Lower lobe of right lung (tissue), 2 donors: ENCODE measurements around the gene HDLBP. TPM values are rescaled to one million over a fixed set of nuclear protein-coding genes. Genes with fewer than 3 reads are reported as not detected.
A peak's percentile ranks its signal among the peaks of the same experiment; 100 is the strongest.

Experiments used
- ATAC-seq, 2 donors: fragments of 200-7000 bp; cut with Tn5 transposase; one replicate each; pipeline ENCODE4 v1.9.1; 2020 to 2022; ENCODE audit warnings: mild to moderate bottlenecking in 2 of 2, moderate library complexity in 2 of 2
- DNase-seq: peaks from one replicate; pipeline ENCODE4 v3.0.0-alpha.2; 2020
- H3K27ac ChIP-seq: fragments of 200-600 bp; one replicate; pipeline ENCODE4 v1.8.0; 2022
- H3K27me3 ChIP-seq: fragments of 200-600 bp; one replicate; pipeline ENCODE4 v1.8.0; 2022; ENCODE audit warnings: low read depth
- H3K36me3 ChIP-seq: fragments of 200-600 bp; one replicate; pipeline ENCODE4 v1.8.0; 2022; ENCODE audit warnings: mild to moderate bottlenecking
- H3K4me1 ChIP-seq: fragments of 200-600 bp; one replicate; pipeline ENCODE4 v1.8.0; 2022
- H3K4me3 ChIP-seq: fragments of 200-600 bp; one replicate; pipeline ENCODE4 v1.8.0; 2022; ENCODE audit warnings: mild to moderate bottlenecking
- H3K9me3 ChIP-seq: fragments of 200-600 bp; one replicate; pipeline ENCODE4 v1.8.0; 2022
- intact Hi-C: fragments of 100-400 bp; cut with DNase I; formaldehyde crosslinking; loops from one replicate; pipeline ENCODE4 v1.11.0; 2022
- total RNA-seq: library from RNA; stranded (reverse); fragmentation: NEBNext Ultra II Directional; extraction: Animal tissue kit (Norgen Biotek cat#: 25700); gene quantifications from one replicate; pipeline ENCODE4 v1.2.1, GENCODE V29; 2021
- TF ChIP-seq, protein P1 (sequence below): fragments of 200-600 bp; IDR thresholded peaks from one replicate; pipeline ENCODE4 v1.8.0; 2022; ENCODE audit warnings: antibody characterized with exemption, mild to moderate bottlenecking
- donor health status: DM: no; HTN: yes; CAD: no; lungs with severe emphysema.

Gene HDLBP
- total RNA-seq, 1 donor from 2014 or later = 387 TPM

DNA sequence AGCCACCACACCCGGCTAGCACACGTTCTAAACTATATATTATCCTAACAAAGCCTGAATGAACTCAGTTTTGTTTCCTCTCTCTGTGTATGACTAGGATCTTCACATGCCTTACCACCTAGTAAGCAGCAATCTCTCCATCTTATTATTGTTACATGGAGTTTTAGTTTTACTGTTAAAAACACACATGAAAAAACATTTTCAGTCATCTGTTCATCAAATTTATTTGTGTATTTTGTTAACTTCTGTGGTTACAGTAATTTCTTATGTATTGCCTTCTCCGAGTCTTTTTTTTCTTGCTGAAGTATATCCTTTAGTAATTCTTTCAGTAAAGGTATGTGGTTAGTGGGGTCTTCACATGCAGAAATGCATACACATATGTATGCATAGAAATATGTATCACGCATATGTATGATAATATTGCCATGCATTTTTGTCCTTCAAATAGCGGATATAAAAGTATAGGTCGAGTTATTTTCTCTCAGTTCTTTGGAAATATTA, 95.6 kb downstream of the HDLBP start:
- intact Hi-C loops = no loop called here
- ATAC-seq (no peak), DNase-seq (no peak)
- Histone ChIP-seq H3K4me1 (peaks cover 12% of the 10 kb centered on the region), H3K4me3 (no peak overlapping the region), H3K36me3 (peaks cover under 1% of the 10 kb centered on the region), H3K27ac (no peak overlapping the region), H3K9me3 (no peaks in the 10 kb centered on the region), H3K27me3 (no peaks in the 10 kb centered on the region)
- TF ChIP-seq, protein P1, sequence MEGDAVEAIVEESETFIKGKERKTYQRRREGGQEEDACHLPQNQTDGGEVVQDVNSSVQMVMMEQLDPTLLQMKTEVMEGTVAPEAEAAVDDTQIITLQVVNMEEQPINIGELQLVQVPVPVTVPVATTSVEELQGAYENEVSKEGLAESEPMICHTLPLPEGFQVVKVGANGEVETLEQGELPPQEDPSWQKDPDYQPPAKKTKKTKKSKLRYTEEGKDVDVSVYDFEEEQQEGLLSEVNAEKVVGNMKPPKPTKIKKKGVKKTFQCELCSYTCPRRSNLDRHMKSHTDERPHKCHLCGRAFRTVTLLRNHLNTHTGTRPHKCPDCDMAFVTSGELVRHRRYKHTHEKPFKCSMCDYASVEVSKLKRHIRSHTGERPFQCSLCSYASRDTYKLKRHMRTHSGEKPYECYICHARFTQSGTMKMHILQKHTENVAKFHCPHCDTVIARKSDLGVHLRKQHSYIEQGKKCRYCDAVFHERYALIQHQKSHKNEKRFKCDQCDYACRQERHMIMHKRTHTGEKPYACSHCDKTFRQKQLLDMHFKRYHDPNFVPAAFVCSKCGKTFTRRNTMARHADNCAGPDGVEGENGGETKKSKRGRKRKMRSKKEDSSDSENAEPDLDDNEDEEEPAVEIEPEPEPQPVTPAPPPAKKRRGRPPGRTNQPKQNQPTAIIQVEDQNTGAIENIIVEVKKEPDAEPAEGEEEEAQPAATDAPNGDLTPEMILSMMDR = no peak

DNA sequence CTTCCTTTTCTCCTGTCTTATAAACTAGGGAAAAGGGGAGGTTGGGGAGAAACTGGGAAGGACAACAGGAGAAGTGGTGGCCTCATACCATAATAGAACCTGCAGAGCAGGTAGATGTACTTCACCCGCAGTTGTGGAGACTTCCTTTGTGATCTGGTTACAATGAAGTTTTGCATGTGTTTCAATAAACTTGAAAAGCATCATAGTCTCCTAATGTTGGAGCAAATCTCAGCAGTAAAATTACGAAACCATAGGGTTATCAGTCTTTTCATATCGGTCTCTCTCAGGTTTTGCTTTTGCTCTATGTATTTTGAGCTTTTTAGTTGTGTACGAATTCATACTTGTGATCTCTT, 96.5 kb downstream of the HDLBP start:
- H3K9me3 ChIP-seq = no peaks in the 10 kb centered on the region
- peak overlapping the region; percentile 61 for H3K4me3 ChIP-seq
- TF ChIP-seq, protein P1 = no peak
- H3K4me1 ChIP-seq = peaks cover 12% of the 10 kb centered on the region
- H3K27me3 ChIP-seq = no peaks in the 10 kb centered on the region
- intact Hi-C loops = no loop called here
- no peaks in the 10 kb centered on the region for H3K36me3 ChIP-seq
- DNase-seq (no peak), ATAC-seq (no peak)
- no peak overlapping the region for H3K27ac ChIP-seq

DNA sequence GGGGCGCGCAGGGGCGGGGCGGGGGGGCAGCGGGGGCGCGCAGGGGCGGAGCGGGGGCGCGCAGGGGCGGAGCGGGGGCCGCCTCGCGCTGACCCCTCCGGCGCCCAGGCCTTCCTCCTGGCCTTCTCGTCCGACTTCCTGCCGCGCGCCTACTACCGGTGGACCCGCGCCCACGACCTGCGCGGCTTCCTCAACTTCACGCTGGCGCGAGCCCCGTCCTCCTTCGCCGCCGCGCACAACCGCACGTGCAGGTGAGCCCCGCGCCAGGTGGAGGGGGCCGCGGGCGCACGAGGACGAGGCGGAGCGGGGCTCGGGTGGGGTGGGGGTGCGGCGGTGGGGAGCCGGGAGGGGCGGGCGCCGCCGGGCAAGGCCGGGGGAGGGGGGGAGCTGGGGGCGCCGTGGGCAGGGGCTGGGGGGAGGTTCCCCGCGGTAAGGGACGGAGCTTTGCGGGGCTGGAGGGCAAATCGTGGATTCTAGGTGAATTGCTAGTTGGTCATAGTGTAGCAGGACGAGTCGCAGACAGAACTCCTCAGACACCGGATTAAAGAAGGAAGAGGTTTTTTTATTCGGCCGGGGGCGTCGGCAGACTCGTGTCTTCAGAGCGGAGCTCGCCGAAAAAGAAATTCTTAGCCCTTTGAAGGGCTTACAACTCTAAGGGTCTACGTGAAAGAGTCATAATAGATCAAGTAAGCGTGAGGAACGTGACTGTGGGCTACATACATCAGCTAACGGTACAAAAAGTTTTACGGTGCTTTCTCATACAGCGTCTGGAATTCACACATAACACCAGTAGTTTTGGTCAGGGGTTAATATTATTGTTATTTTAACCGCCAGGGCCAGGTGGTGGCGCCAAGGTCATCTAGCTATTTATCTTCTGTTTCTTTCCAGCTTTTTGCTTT, 97.1 kb downstream of the HDLBP start:
- DNase-seq (peak; percentile 80), ATAC-seq (peak; percentile 39 to 48)
- H3K9me3 ChIP-seq = no peaks in the 10 kb centered on the region
- H3K27me3 ChIP-seq = no peaks in the 10 kb centered on the region
- H3K4me1 ChIP-seq = peaks cover 12% of the 10 kb centered on the region
- H3K4me3 ChIP-seq = peak overlapping the region; percentile 61
- TF ChIP-seq, protein P1 = peak; percentile 11
- intact Hi-C loops = no loop called here
- H3K36me3 ChIP-seq = no peaks in the 10 kb centered on the region
- peak overlapping the region; percentile 46 for H3K27ac ChIP-seq

DNA sequence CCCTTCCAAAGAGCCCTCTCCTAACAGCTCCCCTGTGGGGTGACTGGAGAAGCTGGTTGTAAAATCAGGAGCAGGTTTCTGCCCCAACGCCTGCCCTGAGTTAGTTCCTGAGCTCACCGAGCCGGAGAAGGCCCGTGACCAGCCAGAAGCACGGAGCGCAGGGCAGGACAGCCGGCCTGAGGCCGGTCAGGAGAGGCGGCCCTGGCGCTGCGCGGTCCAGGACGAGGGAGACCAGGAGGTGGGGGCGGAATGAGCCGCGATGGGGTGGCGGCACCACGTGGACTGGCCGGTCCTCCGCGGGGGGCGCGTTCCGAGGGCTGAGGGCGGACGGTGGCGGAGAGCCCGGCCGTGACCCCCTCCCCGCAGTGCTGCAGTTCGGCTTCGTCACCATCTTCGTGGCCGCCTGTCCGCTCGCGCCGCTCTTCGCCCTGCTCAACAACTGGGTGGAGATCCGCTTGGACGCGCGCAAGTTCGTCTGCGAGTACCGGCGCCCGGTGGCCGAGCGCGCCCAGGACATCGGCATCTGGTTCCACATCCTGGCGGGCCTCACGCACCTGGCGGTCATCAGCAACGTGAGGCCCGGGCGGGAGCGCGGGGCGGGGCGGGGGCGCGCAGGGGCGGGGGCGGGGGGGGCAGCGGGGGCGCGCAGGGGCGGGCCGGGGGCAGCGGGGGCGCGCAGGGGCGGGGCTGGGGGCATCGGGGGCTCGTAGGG, 98.0 kb downstream of the HDLBP start:
- Histone ChIP-seq H3K4me1 (peaks cover 12% of the 10 kb centered on the region), H3K36me3 (no peaks in the 10 kb centered on the region), H3K27ac (peak overlapping the region; percentile 82), H3K9me3 (no peaks in the 10 kb centered on the region), H3K27me3 (no peaks in the 10 kb centered on the region), H3K4me3 (peak overlapping the region; percentile 53)
- TF ChIP-seq, protein P1 = no peak
- DNase-seq (peak; percentile 83), ATAC-seq (peak; percentile 81 to 83)
- intact Hi-C loops = no loop called here

DNA sequence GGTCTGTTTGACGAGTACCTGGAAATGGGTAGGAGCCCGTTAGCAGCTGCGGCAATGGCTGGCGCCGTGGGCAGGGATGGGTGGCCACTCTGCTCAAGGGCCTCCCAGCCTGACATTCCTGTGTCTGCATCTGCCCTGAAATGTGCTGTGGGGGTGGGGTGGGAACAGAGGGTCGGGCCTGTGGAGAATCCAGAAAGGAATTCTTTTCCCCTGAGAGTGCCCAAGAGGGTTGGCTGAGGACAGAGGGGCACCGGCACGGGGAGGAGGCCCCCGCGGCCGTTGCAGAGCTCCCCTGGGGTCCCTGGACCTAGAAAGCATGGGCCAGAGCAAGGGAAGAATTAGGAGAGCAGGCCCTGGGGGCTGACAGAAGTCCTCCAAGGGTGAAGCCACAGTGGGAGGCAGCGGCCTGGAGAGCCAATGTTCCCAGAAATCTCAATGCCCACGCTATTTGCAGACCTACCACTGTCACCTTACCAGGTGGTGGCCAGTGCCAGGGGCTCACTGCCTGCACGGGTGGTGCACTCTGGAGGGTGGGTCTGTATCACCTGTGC, 99.2 kb downstream of the HDLBP start:
- no peak for DNase-seq
- ATAC-seq = no peak
- intact Hi-C loops = no loop called here

More for the DNA sequence above, 99.2 kb downstream of the HDLBP start:
- H3K36me3 ChIP-seq = no peaks in the 10 kb centered on the region
- TF ChIP-seq, protein P1 = no peak
- no peak overlapping the region for H3K4me3 ChIP-seq
- H3K27me3 ChIP-seq = no peaks in the 10 kb centered on the region
- no peak overlapping the region for H3K27ac ChIP-seq
- no peaks in the 10 kb centered on the region for H3K9me3 ChIP-seq
- H3K4me1 ChIP-seq = peaks cover 12% of the 10 kb centered on the region
